Sciatic nerve (tissue), 2 donors: ENCODE data around the gene ZNF384. TPM values are rescaled to one million over a fixed set of nuclear protein-coding genes. Genes with fewer than 3 reads are reported as not detected.

Source experiments
- ATAC-seq: fragments of 200-7000 bp; cut with Tn5 transposase; one replicate; pipeline ENCODE4 v1.9.1; 2020; ENCODE audit warnings: mild to moderate bottlenecking, moderate library complexity
- DNase-seq: peaks from one replicate; pipeline ENCODE4 v3.0.0-alpha.2; 2020; ENCODE audit warnings: low spot score
- intact Hi-C: fragments of 100-400 bp; cut with DNase I; formaldehyde crosslinking; loops from one replicate; pipeline ENCODE4 v1.14.2; 2022
- total RNA-seq: library from RNA; stranded (reverse); fragmentation: NEBNext Ultra II Directional; extraction: Animal tissue kit (Norgen Biotek cat#: 25700); gene quantifications from one replicate; pipeline ENCODE4 v1.2.1, GENCODE V29; 2021
- donor health status: DM: no; HTN: no; CAD: no.
- donor health status: DM: no; HTN: no; CAD: no.

ZNF384 gene
- total RNA-seq, 1 donor from 2014 or later, result 52.7 TPM

DNA sequence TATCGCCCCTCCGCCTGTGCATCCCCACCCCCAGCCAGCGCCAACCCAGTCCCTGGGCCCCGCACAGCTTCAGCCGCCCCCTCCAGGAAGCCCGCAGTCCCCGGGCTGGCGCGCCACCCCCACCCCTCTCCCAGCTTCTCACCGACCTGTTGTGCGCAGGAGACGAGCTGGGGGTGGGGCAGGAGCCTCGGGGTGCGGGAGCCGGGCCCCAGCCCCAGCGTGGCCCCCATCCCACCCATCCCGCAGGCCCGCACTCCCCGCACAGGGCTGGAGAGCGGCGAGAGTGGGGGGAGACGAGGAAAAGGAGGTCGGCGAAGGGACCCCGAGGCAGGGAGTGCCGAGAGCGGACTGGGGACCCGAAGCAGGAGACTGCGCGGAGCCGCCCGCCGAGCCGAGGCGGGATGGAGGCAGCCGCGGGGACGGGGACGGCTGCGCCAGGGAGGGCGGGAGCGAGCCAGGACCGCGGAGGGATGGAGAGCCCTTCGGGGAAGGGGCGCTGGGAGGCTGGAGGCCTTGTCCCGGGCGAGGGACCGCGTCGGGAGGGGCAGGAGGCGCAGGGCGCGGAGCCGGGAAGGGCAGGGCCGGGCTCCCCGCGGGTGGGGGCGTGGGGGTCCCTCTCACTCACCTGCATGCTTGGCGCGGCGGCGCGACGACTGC, 10.9 kb upstream of the ZNF384 start:
- DNase-seq (no peak), ATAC-seq (peak; percentile 39)
- intact Hi-C loops, result no loop called here

DNA sequence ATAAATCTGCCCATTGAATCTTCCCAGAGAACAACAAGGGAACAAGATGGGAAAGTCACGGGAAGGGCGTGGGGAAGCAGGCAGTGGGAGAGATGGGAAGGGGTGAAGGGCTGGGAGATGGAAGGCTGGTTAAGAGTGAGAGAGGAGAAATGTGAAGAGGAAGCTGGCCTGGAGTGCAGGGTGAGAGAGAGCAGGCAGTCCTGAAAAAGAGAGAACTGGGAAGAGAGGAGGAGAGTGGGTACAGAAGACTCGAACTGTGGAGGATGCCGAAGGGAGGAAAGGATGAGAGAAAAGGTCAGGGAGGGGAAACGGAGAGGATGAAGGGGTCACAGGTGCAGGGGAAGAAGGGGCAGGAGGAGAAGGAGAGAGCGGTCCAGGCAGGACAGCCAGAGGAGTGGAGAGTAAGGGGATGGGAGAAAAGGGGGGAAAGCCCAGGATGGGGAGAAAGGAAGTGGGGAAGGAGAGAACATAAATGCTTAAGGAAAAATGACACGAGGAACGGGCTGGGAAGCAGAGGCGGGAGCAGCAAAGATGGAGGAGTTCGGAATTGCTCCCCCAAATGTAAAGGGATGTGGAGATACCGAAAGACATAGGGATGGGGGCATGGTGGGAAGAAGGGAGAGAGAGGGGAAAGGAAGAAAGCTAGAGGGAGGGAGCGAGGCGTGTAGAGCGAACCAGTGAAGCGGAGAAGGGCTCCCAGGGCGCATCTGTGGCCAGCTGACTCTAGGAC, 10.2 kb upstream of the ZNF384 start:
- DNase-seq, result no peak
- intact Hi-C loops, result no loop called here
- ATAC-seq, result no peak

GRCh38 chr12:6698352-6699046, 9.3 kb upstream of the ZNF384 start:
- no peak for ATAC-seq
- no peak for DNase-seq
- intact Hi-C loops, result no loop called here

- intact Hi-C loops, result no loop called here
- ATAC-seq, result no peak
- DNase-seq, result no peak
Measured at GRCh38 chr12:6697584-6698351, 8.6 kb upstream of the ZNF384 start.

DNA sequence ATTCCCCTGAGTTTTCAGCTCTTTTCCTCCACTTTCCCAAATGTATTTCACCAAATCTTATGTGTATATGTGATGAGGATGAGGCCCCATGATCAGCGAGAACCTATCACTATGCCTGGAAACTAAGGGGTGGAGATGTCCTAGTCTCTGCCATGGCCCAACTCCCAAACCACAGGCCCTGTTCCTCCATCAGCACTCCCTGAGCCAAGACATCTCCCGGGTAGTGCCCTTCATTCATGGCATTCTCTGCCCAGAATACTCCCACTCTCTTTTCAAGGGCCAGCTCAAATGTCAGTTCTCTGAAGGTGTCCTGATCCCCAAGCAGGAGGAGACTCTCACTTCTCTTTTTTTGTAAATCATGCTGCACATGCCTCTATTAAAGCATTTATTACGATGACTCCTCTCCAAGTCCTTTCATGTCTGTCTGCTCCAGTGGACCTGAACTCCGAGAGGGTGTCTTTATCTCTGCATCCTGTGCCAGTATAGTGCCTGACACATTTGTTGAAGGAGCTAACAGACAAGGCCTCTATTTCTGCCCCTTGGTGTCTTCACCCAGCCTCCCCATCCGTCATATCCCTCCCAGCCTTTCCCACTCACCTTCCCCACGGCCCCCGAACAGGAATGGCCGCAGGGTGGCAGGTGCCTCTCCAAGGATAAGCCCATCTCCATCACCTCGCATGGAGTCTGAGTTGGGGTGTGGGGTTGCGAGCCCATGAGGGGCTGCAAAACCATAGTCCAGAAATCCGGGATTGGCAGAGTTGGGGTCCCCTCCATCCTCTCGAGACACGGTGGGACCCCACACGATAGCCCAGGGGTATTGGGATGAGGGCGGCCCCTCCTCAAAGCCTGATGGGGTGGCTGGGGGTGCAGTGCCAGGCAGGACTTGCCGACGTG, 7.8 kb upstream of the ZNF384 start:
- DNase-seq (no peak), ATAC-seq (no peak)
- intact Hi-C loops, result no loop called here

DNA sequence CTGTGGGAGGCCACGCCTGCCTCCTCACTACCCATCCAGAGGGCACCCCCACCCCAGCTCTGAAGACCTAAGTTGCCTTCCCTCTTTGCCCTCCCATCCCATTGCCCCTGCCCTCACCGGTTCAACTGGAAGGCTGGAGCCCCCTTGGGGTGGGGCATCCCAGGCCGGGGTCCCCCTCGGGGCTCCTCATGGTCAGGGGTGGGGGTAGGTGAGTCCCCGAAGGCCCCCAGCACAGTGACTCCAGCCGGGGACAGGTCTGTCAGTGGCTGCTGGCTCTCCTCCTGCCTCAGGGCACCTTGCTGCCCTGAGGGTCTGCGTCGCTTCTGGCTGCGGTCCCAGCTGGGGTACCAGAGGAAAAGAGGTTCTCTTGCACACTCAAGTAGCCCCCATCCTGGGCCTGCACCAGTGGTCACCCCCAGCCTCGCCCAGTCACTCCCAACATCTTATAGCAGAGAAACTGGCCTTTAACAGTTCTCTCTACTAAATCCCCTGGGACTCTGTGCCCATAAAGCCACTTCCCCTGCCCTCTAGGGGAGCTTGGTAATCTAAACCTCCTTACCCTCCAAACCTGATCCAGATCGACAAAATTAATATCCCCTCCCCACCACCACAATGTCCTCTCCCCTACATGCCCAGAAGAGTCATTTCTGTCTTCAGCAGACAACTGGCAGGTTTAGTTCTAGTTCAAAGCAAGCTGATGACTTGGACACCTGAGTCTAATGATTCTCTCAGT, 6.3 kb upstream of the ZNF384 start:
- intact Hi-C loops, result no loop called here
- DNase-seq (no peak), ATAC-seq (no peak)

- intact Hi-C loops, result no loop called here
- ATAC-seq (no peak), DNase-seq (no peak)
Measured at GRCh38 chr12:6694701-6695100, 5.5 kb upstream of the ZNF384 start.

GRCh38 chr12:6693832-6694355, 4.7 kb upstream of the ZNF384 start:
- ATAC-seq (no peak), DNase-seq (no peak)
- intact Hi-C loops, result no loop called here

DNA sequence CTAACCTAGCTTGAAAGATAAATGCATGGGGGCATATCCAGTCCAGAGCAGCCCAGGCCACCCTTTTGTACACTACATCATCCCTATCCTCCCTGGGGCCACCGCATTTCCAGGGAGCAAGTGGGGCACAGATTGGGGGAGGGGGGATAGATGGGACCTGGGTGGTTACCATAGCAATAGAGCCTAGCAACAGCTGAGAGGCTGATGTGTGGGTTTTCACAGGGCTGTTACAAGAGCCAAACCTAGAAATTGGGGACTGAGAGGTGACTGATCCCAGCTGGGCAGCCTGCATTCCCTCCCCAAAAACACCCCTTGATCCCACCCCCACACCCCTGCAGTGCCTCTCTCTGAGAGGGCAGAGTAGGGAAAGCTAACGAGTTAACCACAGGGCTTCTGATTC, 3.7 kb upstream of the ZNF384 start:
- no peak for ATAC-seq
- no peak for DNase-seq
- intact Hi-C loops, result no loop called here

GRCh38 chr12:6691473-6691872, 2.3 kb upstream of the ZNF384 start:
- intact Hi-C loops, result no loop called here
- DNase-seq (no peak), ATAC-seq (no peak)

DNA sequence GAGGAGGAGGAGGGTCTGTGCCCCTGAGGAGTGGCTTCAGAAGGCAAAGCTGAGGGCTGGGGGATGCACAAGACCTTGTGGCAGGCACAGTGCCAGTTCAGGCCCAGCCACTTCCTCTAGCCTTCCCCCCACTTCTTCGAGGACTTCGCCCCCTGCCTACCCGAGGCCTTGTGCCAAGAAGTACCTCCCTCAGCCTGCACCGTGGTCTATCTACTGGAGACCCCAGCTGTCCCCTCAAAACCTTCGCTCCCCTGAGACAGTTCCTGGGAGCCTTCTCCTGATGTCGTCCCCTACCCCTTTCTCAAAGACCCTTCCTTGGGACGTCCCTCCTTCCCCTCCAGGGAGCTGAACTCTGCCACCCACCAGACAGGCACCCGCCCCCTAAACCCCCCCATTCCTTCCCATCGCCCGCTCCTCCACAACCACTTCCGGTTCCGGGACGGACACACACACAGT, 604 bp downstream of the ZNF384 start:
- ATAC-seq (peak; percentile 1), DNase-seq (peak; percentile 79)
- intact Hi-C loops, result no loop called here

DNA sequence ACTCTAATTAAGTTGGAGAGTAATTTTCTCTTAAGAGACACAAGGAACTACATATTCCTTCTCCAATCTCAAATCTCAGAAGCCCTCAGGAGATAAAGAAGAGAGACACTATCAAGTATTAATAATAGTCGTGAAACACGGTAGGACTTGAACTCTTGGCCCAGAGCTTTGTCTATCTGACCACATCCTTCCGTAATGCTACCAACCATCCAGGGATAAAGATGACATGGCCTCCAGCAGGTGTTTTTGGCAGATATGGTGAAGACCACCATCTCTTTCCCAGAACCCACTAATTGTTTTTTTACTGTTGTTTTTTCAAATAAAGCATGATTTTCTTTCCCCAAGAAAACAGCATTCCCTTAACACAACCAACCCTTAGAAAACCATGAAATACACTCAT, 3.4 kb downstream of the ZNF384 start:
- intact Hi-C loops, result no loop called here
- no peak for ATAC-seq
- no peak for DNase-seq

DNA sequence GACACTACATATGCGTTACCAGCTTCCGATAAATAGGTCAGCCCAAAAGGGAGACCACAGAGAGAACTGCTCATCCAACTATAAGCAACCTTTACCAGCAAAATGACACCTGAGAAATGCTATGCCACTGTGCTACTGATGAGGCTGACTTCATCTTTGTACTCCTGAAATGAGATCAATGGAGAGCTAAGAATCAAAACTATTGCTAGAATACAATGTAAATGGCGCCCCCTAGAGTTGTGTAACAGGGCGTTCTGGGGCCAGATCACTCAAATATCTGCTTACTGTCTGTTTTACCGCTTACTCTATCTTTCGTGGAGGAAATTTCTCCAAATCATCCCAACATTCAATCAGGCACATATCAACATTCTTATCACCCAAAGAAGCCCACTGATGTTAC, 4.6 kb downstream of the ZNF384 start:
- ATAC-seq (no peak), DNase-seq (no peak)
- intact Hi-C loops, result no loop called here

DNA sequence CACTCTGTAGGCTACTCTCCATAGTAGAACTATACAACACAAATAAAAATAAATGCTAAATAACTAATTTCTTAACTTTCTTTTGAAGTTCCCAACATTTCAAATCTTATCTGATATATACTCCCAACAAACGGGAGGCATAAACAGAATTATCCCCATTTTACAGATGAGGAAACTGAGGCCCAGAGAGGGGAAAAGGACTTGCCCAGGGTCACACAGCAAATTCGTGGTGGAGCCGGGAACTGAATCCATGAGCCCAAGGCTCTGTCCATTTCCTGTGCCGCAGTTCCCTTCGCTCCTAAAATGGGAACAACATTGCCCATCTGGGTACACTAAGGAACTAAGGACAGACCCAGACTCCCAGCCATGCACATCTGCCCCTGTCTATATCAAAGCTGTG, 12.2 kb downstream of the ZNF384 start:
- no peak for DNase-seq
- ATAC-seq, result no peak
- intact Hi-C loops, result no loop called here

GRCh38 chr12:6672143-6672542, 17.0 kb downstream of the ZNF384 start:
- no peak for DNase-seq
- no peak for ATAC-seq
- intact Hi-C loops, result no loop called here

- DNase-seq, result no peak
- intact Hi-C loops, result no loop called here
- ATAC-seq, result no peak
Measured at GRCh38 chr12:6667559-6668210, 21.5 kb downstream of the ZNF384 start.

- ATAC-seq (no peak), DNase-seq (no peak)
- intact Hi-C loops, result no loop called here
Measured at GRCh38 chr12:6666211-6666610, 23.0 kb downstream of the ZNF384 start.
